Stimulated activated CD4-positive, alpha-beta T cell treated with anti-CD3 and anti-CD28 coated beads, TNF-alpha, amount 100 ng/mL, for 24 hours (primary cell): Measurements from ENCODE around the gene RHBDL1.

Source experiments
- DNase-seq, 3 experiments: peaks; one replicate each; pipeline ENCODE4 v3.0.0-alpha.2; 2020; ENCODE audit warnings: low read depth in 3 of 3

Gene RHBDL1

GRCh38 chr16:705431-706188 is 30.1 kb downstream of the RHBDL1 start, which contains the start of gene FBXL16:
Gene FBXL16 (minus strand): TSS chr16:705801. CDS start chr16:697405, 8,396 bp downstream.
- DNase-seq = no peak

- no peak for DNase-seq
Measured at GRCh38 chr16:706189-707061, 31.0 kb downstream of the RHBDL1 start.

- DNase-seq = no peak
Measured at GRCh38 chr16:707062-707538, 31.6 kb downstream of the RHBDL1 start.

- no peak for DNase-seq
Measured at GRCh38 chr16:708019-708418, 32.5 kb downstream of the RHBDL1 start.

GRCh38 chr16:708959-709358 is 33.5 kb downstream of the RHBDL1 start:
- no peak for DNase-seq

- no peak for DNase-seq
Measured at GRCh38 chr16:709566-710499, 34.4 kb downstream of the RHBDL1 start.

- no peak for DNase-seq
Measured at GRCh38 chr16:710500-711075, 35.1 kb downstream of the RHBDL1 start.

- no peak for DNase-seq
Measured at GRCh38 chr16:711084-711483, 35.6 kb downstream of the RHBDL1 start.

- DNase-seq = peak; percentile 51 to 79 (median 71)
Measured at GRCh38 chr16:711548-712320, 36.3 kb downstream of the RHBDL1 start.

GRCh38 chr16:712740-713250 is 37.3 kb downstream of the RHBDL1 start:
- peak in 1 of 3 experiments; percentile 63 for DNase-seq

GRCh38 chr16:714079-714478 is 38.6 kb downstream of the RHBDL1 start:
- no peak for DNase-seq

- peak; percentile 77 to 92 (median 85) for DNase-seq
Measured at GRCh38 chr16:714558-715476, 39.3 kb downstream of the RHBDL1 start, which contains the start of gene METRN. Gene METRN (plus strand): TSS chr16:715118. CDS start chr16:715290, 172 bp downstream.

GRCh38 chr16:715477-716199 is 40.2 kb downstream of the RHBDL1 start:
- no peak for DNase-seq

- no peak for DNase-seq
Measured at GRCh38 chr16:716200-716568, 40.7 kb downstream of the RHBDL1 start.

- DNase-seq = no peak
Measured at GRCh38 chr16:716768-717325, 41.4 kb downstream of the RHBDL1 start.

- no peak for DNase-seq
Measured at GRCh38 chr16:717450-718245, 42.2 kb downstream of the RHBDL1 start.

- DNase-seq = no peak
Measured at GRCh38 chr16:718389-718788, 42.9 kb downstream of the RHBDL1 start.
